Sigmoid colon (tissue), 4 donors: ENCODE measurements around the gene SDE2.

Source experiments
- EP300 ChIP-seq, 4 donors: sonication (generic); formaldehyde crosslinking; IDR thresholded peaks; one replicate each; pipeline ENCODE4 v1.6.1; 2017; ENCODE audit warnings: antibody characterized with exemption in 4 of 4
- TF ChIP-seq, protein P1 (sequence below), 4 experiments: fragments of 450-650 bp in 3 of 4; fragments of 200-600 bp in 1 of 4; IDR thresholded peaks; one replicate each; pipeline ENCODE4 v1.5.1; 2016 to 2019; ENCODE audit warnings: antibody characterized with exemption in 4 of 4, mild to moderate bottlenecking in 3 of 4, moderate library complexity in 2 of 4

DNA sequence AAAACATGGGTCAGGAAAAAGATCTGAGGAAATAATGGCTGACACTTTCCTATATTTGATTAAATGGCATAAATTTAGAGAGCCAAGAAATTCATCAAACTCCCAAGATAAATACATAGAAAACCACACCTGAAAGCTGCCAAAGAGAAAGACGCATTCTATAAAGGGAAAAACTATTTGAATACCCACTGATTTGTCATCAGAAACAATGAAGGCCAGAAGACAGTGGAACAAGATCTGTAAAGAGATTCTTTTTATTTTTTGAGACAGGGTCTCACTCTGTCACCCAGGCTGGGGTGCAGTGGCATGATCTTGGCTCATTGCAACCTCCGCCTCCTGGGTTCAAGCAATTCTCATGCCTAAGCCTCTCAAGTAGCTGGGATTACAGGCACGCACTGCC, 17.4 kb downstream of the SDE2 start:
- no peak for TF ChIP-seq EP300 (IDR thresholded peaks at IDR 0.05)
- TF ChIP-seq, protein P1, sequence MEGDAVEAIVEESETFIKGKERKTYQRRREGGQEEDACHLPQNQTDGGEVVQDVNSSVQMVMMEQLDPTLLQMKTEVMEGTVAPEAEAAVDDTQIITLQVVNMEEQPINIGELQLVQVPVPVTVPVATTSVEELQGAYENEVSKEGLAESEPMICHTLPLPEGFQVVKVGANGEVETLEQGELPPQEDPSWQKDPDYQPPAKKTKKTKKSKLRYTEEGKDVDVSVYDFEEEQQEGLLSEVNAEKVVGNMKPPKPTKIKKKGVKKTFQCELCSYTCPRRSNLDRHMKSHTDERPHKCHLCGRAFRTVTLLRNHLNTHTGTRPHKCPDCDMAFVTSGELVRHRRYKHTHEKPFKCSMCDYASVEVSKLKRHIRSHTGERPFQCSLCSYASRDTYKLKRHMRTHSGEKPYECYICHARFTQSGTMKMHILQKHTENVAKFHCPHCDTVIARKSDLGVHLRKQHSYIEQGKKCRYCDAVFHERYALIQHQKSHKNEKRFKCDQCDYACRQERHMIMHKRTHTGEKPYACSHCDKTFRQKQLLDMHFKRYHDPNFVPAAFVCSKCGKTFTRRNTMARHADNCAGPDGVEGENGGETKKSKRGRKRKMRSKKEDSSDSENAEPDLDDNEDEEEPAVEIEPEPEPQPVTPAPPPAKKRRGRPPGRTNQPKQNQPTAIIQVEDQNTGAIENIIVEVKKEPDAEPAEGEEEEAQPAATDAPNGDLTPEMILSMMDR (IDR thresholded peaks at IDR 0.05), result no peak
